ENCODE measurements around the gene DNER.

DNA sequence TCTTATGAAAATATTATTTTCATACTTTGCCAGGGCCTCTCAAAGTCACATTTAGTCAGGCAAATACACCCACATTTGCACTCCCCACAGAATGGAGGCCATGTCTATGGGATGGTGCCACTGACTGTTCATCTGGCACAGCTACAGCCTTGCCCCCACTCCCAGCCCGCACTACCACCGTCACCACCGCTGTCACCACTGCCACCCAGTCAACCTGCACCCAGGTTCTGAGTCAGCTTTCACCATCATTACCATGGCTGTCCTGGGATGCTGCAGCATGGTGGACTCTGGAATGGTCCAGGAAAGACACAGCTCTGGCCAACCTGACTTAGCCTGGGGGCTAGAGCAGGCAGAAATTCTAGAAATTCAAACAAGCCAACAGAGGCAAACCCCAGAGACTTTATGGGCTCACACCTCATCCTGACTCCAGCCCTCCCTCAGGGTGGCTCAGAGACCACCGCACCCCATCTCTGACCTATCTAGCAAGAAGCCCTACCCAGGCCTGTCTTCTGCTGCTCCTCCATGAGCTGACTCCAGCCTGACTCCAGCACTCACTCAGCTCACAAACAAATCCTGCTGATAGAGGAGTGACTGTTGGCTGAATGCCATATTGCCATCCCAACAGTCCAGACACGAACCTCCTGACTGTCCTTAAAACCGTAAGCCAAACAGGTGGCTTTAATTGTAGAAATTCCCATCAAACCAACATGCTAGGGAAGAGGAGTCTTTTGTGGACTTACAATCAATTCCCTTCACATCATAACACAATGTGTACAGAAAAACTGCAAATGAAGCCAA lies 28.0 kb downstream of the DNER start:
- TF ChIP-seq EZH2 (IDR thresholded peaks at IDR 0.05; ENCODE audit: low read depth), result no peak
- TF ChIP-seq, protein P1, sequence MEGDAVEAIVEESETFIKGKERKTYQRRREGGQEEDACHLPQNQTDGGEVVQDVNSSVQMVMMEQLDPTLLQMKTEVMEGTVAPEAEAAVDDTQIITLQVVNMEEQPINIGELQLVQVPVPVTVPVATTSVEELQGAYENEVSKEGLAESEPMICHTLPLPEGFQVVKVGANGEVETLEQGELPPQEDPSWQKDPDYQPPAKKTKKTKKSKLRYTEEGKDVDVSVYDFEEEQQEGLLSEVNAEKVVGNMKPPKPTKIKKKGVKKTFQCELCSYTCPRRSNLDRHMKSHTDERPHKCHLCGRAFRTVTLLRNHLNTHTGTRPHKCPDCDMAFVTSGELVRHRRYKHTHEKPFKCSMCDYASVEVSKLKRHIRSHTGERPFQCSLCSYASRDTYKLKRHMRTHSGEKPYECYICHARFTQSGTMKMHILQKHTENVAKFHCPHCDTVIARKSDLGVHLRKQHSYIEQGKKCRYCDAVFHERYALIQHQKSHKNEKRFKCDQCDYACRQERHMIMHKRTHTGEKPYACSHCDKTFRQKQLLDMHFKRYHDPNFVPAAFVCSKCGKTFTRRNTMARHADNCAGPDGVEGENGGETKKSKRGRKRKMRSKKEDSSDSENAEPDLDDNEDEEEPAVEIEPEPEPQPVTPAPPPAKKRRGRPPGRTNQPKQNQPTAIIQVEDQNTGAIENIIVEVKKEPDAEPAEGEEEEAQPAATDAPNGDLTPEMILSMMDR (conservative IDR thresholded peaks at IDR 0.05), result no peak
